ENCODE results near the gene NOL3. TPM values are rescaled to one million over a fixed set of nuclear protein-coding genes. Genes with fewer than 3 reads are reported as not detected.

Gene NOL3
- total RNA-seq, 1 donor from 2014 or later, result 5.8 TPM

GRCh38 chr16:67186550-67186950, 16.2 kb downstream of the NOL3 start:
- Mint-ChIP-seq H3K9me3 (no peaks in the 10 kb centered on the region), H3K27ac (ENCODE audit: unreplicated experiment) (no peak overlapping the region), H3K27me3 (ENCODE audit: low read depth) (peaks cover 26% of the 10 kb centered on the region), H3K36me3 (ENCODE audit: low read depth) (no peaks in the 10 kb centered on the region), H3K4me1 (peaks cover 10% of the 10 kb centered on the region), H3K4me3 (no peak overlapping the region)
- no peak for DNase-seq (ENCODE audit: low read depth, low spot score)
- TF ChIP-seq, protein P1, sequence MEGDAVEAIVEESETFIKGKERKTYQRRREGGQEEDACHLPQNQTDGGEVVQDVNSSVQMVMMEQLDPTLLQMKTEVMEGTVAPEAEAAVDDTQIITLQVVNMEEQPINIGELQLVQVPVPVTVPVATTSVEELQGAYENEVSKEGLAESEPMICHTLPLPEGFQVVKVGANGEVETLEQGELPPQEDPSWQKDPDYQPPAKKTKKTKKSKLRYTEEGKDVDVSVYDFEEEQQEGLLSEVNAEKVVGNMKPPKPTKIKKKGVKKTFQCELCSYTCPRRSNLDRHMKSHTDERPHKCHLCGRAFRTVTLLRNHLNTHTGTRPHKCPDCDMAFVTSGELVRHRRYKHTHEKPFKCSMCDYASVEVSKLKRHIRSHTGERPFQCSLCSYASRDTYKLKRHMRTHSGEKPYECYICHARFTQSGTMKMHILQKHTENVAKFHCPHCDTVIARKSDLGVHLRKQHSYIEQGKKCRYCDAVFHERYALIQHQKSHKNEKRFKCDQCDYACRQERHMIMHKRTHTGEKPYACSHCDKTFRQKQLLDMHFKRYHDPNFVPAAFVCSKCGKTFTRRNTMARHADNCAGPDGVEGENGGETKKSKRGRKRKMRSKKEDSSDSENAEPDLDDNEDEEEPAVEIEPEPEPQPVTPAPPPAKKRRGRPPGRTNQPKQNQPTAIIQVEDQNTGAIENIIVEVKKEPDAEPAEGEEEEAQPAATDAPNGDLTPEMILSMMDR (conservative IDR thresholded peaks at IDR 0.05), result no peak

DNA sequence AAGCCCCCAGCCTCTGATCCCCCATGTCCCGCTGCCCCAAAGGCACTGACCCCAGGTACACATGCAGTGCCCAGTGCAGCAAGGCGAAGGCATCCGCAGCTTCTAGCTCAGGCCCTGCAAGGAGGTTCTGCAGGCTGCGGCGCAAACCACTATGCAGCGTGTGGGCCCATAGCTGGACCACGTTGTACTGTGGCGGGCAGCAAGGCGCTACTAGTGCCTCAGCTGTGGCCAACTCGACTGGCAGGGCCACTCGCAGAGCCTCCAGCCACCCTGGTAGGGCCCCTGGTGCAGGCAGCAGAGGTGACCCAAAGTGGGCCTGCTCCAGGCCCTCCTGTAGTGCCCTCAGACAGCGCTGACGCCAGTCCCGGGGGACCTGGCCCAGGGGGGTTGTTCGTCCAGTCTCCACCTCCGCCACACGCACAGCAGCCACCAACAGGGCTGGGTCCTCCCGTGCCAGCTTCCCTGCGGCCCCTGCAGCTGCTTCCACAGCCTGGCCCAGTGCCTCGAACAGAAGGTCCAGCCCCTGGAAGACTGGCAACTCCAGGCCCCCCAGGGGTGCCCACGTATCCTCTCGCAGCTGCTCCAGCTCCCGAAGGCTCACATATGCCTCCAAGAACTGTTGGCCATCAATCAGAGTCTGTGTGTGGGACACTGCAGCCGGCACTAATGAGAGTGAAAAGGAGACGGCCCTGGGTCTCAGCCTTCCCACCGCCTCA, 17.0 kb downstream of the NOL3 start:
- peaks cover 15% of the 10 kb centered on the region for H3K4me1 Mint-ChIP-seq
- DNase-seq (ENCODE audit: low read depth, low spot score), result no peak
- H3K27me3 Mint-ChIP-seq (ENCODE audit: low read depth), result peaks cover 26% of the 10 kb centered on the region
- no peaks in the 10 kb centered on the region for H3K9me3 Mint-ChIP-seq
- H3K27ac Mint-ChIP-seq (ENCODE audit: unreplicated experiment), result no peak overlapping the region
- H3K36me3 Mint-ChIP-seq (ENCODE audit: low read depth), result no peaks in the 10 kb centered on the region
- peak overlapping the region; percentile 27 for H3K4me3 Mint-ChIP-seq
- TF ChIP-seq, protein P1 (conservative IDR thresholded peaks at IDR 0.05), result no peak

DNA sequence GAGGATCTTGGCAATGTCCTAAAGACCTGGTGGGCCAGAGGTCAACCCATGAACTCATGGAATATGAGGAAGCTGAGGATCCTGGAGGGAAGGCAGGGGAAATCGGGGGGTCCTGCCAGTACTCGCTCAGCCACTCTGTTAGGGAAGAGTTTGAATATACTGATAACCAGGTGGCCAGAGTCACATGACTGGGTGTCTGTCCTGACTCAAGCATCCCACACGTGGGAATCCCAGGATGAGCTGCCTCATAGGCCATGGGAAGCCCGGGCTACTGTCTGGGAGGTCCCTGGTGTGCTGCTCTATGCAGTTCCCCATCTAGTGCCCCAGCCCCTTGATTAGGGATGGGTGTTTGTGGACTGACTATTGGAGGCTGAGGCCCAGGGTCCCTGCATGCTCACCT, 18.0 kb downstream of the NOL3 start:
- Mint-ChIP-seq H3K36me3 (ENCODE audit: low read depth) (no peaks in the 10 kb centered on the region), H3K27me3 (ENCODE audit: low read depth) (peaks cover 26% of the 10 kb centered on the region), H3K4me1 (peaks cover 22% of the 10 kb centered on the region), H3K9me3 (no peaks in the 10 kb centered on the region), H3K27ac (ENCODE audit: unreplicated experiment) (no peak overlapping the region), H3K4me3 (peak overlapping the region; percentile 72)
- no peak for DNase-seq (ENCODE audit: low read depth, low spot score)
- TF ChIP-seq, protein P1 (conservative IDR thresholded peaks at IDR 0.05), result no peak

DNA sequence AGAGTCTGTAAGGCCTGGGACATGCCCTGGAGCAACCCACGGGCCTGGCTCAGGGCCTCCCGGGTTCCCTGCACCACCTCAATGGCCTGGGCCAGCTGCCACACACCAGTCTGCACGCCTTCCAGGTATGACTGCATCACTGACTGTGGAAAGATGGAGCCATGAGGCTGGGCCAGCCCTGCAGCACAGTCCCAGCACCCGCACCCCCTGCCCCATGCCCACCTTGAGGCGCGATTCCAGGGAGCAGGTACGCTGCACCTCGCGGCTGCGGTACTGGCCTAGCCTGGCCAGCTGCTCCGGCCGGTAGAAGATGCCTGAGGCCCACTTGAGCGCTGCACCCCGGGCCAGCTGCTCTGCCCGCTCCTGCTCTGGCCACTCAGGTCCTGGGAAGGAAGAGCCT, 18.5 kb downstream of the NOL3 start:
- Mint-ChIP-seq H3K4me3 (no peak overlapping the region), H3K27me3 (ENCODE audit: low read depth) (peaks cover 26% of the 10 kb centered on the region), H3K9me3 (no peaks in the 10 kb centered on the region), H3K36me3 (ENCODE audit: low read depth) (no peaks in the 10 kb centered on the region), H3K4me1 (peaks cover 27% of the 10 kb centered on the region), H3K27ac (ENCODE audit: unreplicated experiment) (no peak overlapping the region)
- TF ChIP-seq, protein P1 (conservative IDR thresholded peaks at IDR 0.05), result no peak
- no peak for DNase-seq (ENCODE audit: low read depth, low spot score)

- no peaks in the 10 kb centered on the region for H3K36me3 Mint-ChIP-seq (ENCODE audit: low read depth)
- H3K27me3 Mint-ChIP-seq (ENCODE audit: low read depth), result peaks cover 18% of the 10 kb centered on the region
- no peaks in the 10 kb centered on the region for H3K9me3 Mint-ChIP-seq
- H3K4me1 Mint-ChIP-seq, result peaks cover 29% of the 10 kb centered on the region
- TF ChIP-seq, protein P1 (conservative IDR thresholded peaks at IDR 0.05), result no peak
- no peak for DNase-seq (ENCODE audit: low read depth, low spot score)
- no peak within 1 kb of the TSS for H3K27ac Mint-ChIP-seq (ENCODE audit: unreplicated experiment)
- H3K4me3 Mint-ChIP-seq, result peak within 1 kb of the TSS; percentile 93
Measured at GRCh38 chr16:67190041-67190440, 19.7 kb downstream of the NOL3 start, which contains the start of gene EXOC3L1. TSS of gene EXOC3L1 (minus strand) at chr16:67190136. CDS start at chr16:67189676, 460 bp downstream.

Data from neural crest cell (in vitro differentiated cells).